HG03342 (cell line): ENCODE measurements around the gene IP6K1.
"Not testable (repeated sequence)": the region's sequence is repeated elsewhere in the genome, so short reads cannot be mapped to it uniquely, and the experiment has no call there.

Experiments
- ATAC-seq: cut with Tn5 transposase; IDR thresholded peaks from one replicate; pipeline ENCODE4 v1.9.1; 2021; ENCODE audit warnings: mild to moderate bottlenecking, moderate library complexity; ENCODE audit not compliant: unreplicated experiment

The IP6K1 gene

DNA sequence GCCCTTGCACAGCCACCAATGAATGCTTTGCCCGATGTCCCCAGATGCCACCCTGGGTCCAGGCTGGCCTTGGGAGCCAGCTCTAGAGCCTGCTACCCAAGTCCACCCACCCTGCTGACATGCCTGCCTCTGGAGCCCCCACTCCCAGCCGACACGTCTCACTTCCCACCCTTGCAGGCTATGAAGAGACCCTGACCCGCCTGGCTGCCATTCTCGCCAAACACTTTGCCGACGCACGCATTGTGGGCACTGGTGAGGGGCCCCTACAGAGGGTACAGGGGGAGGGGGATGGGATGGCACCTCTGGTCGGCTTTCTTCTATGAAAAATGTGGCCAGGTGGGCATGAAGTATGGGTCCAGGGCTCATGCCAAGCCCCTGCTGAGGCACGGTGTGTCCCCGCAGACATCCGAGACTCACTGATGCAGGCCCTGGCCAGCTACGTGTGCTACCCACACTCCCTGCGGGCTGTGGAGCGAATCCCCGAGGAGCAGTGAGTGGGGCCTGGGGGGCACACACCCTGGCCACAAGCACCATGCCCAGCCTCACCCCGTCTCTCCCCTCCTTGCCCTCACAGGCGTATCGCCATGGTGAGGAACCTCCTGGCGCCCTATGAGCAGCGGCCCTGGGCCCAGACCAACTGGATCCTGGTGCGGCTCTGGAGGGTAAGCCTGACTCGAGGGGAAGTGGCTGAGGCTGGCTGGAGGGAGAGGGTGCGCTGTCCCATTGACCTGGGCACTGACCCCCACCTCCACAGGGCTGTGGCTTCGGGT is 72.8 kb downstream of the IP6K1 start:
- no peak for ATAC-seq

DNA sequence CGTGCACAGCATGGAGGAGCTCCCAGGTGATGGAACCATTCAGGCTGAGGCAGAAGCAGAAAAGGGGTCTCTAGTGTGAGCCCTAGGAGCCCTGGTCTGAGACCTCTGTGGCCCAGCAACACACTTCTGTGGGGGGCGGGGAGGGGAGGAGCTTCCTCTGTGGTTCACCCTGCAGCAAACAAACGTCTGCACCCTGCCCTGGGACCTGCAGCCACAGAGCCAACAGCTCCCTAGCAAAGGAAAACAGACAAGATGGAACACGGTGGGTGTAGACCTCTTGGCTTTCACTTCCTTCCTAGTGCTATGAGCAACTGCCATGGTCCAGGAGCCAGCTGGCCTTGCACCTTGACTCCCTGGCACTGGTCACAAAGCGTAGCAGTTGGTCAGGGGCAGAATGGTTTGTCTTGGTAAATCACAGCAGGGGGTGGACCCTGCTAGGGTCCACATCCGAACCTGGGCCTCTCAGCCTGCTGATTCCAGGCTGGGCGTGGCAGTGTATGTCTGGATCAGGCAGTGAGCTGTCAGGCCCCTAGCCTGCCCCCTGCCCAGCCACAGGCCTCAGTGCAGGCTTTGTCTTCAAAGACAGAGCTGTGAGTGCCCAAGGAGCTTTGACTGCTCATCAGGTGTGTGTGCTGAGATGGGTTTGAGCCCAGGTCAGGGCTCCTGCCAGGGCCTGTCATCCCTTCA is 73.6 kb downstream of the IP6K1 start:
- no peak for ATAC-seq

DNA sequence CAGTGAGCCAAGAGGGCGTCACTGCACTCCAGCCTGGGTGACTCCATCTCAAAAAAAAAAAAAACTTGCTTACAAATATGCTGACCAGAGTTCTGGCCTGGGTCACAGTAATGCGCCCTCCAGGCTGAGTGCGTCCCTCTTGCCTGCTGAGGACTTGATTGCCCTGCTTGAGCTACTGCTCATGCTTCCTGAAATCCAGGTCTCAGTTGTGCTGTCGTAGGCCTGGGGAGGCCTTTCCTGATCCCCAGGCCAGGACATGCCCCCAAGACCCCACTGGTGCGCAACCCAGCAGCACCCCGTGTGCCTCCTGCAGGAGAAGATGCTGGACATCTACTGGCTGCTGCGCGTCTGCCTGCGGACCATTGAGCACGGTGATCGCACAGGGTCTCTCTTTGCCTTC is 74.2 kb downstream of the IP6K1 start:
- ATAC-seq: no peak

DNA sequence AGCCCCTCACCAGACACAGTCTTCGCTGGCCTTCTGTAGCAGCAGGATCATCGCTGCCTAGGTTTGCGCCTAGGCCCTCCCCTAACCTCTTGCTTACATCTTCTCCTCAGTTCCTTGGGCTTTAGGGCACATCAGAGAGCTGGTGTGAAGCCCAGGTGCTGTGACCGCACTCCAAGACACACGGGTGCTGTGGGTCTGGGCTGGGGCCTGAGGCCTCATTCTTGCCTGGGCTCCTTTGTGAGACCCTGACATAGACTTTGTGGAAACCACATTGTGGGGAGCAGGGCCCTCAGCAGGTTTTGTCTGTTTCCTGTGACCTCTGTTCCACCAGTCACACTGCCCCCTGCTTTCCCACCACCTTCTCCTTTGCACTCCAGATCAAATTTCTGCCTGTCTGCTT is 74.9 kb downstream of the IP6K1 start:
- no peak for ATAC-seq

DNA sequence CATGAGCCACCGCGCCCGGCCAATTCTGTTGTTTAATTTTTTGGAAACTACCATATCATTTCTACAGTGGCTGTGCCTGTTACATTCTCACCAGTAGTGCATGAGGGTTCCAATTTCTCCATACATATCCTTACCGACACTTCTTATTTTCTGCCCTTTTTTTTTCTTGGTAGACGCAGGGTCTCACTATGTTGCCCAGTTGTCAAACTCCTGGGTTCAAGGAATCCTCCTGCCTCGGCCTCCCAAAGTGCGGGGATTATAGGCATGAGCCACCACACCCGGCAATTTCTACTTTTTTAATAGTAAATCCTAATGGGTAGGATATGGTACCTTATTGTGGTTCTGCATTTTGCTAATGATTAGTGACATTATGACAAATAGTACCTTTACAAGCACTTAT is 76.5 kb downstream of the IP6K1 start:
- no peak for ATAC-seq

DNA sequence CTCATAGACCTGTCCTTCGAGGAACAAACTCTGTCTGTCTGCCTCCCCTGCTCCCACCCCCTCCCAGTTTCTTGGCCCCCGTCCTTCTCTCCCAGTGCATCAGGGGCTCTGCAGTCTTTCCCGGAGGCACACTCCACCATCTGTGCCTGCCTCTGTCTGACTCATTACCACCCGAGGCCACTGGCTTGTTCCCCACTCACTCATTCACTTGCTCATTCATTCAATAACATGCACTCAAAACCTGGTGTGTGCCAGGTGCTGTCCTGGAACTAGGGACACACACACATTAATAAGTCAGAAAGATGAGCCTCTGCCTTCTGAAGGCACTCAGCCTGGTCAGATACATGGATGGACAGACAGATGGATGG is 79.2 kb downstream of the IP6K1 start:
- ATAC-seq: no peak

DNA sequence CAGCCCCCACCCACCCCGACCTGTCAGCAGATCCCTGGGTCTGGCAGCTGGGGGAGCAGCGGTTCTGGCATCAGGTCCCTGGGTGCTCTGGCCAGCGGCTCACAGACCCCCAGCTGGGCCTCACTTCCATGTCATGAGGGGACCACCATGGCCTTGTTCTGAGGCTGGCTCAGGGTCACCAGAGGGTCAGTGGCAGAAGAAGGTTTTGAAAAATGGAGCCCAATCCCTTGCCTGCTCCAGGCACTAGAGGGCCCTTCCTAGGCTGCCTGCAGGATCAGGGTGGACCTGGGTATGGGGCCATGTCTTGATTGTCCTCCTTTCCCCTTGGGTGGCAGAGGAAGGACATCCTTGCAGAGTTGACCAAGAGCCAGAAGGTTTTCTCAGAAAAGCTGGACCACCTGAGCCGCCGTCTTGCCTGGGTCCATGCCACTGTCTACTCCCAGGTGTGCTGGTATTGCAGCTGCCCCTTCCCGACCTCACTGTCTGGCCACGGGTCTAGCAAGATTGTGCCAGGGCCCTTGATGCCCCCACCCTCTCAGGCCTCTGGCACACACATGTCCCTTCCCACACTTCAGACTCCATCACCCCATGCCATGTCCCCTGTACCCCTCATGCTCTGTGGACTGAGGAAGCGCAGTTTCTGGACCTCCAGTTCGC is 79.8 kb downstream of the IP6K1 start:
- ATAC-seq: no peak

DNA sequence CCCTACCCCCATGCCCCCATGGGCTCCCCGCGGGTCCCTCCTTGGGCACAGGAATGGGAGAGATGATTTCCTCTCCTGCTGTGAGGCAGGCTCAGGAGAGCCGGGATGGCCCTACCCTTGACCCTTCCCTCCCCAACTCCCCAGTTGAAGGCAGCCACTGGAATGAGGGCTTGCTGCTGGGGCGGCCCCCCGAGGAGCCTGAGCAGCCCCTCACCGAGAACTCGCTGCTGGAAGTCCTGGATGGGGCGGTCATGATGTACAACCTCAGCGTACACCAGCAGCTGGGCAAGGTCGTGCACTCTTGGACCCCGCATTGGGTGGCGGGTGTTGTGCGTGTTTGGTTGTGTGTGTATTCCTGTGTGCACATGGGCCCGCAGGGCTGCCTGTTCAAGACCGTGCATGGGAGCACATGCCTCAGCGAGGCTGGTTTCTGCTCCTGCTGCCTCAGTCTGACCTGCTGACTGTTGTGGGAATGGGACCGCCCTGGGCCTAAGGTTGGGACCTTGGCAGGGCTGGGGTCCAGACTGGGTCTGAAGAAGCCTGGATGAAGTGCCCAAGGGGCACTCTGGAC is 80.9 kb downstream of the IP6K1 start:
- no peak for ATAC-seq

DNA sequence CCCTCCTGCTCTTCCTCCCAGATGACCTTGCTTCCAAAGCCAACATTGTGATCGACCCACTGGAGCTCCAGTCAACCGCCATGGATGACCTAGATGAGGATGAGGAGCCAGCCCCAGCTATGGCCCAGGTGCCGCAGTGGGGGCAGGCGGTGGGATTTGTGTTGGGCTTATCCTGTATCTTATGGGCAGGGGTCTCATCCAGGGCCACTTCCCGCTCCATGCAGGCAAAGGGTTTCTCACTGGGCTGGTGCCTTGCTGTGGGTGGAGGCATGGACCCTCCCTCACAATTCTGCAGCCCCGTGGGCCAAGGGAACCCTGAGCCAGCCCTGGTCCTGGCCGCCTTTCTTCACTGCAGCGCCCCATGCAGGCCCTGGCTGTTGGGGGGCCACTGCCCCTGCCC is 81.7 kb downstream of the IP6K1 start:
- ATAC-seq: no peak

DNA sequence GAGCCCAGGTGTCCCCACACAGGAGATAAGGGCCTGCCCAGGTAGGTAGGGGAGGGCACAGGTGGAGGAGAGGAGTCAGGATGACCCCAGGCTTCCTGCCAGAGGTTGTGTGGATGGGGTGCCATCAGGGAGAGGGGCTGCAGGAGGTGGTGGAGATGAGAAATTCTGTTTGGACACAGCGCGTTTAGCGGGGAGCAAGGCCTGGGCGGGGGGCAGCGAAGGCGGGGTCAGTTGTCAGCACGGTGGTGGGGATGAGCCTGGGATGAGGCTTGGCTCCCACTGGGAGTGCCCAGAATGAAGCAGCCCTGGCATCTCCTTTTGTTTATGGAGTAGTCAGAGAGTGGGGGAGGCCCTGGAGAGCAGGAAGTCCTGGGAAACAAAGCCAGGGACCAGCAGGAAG is 82.4 kb downstream of the IP6K1 start:
- ATAC-seq: no peak

DNA sequence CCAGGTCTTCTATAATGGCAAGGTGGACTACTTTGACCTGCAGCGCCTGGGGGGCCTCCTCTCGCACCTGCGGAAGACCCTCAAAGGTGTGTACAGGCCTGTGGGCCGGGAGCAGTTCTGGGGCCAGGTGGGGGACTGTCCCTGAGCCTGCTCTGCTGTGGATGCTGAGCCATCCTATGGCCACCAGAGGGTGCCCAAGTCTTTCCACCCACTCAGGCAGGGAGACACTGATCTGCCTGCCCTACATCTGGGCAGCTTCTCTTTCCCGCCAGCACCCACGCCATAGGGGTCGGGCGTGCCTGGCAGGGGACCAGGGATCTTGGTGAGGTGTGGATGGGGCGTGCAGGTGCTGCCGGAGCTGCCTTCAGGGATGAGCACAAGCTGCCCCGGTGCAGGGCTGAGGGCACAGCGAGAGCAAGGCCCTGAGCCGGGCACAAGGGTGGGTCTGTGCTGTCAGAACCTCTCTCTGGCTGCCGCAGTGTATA is 82.9 kb downstream of the IP6K1 start:
- ATAC-seq: peak; percentile 82

DNA sequence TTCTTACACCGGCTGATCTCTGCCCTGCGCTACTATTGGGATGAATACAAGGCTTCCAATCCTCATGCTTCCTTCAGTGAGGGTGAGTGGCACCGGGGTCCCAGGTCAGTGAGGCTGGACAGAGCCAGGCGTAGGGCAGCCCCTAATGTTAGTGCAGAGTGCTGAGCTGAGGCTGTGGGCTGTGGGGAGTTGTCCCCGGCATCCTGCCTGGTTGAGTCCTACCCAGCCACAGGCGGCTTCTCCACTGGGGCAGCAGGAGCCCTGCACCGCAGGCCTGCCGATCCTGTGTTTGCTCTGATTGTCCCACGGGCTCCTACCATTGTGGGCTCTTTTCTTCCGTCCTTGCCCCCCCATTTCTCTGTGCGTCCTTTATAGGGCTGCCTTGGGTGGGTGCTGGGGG is 83.7 kb downstream of the IP6K1 start:
- ATAC-seq: no peak

DNA sequence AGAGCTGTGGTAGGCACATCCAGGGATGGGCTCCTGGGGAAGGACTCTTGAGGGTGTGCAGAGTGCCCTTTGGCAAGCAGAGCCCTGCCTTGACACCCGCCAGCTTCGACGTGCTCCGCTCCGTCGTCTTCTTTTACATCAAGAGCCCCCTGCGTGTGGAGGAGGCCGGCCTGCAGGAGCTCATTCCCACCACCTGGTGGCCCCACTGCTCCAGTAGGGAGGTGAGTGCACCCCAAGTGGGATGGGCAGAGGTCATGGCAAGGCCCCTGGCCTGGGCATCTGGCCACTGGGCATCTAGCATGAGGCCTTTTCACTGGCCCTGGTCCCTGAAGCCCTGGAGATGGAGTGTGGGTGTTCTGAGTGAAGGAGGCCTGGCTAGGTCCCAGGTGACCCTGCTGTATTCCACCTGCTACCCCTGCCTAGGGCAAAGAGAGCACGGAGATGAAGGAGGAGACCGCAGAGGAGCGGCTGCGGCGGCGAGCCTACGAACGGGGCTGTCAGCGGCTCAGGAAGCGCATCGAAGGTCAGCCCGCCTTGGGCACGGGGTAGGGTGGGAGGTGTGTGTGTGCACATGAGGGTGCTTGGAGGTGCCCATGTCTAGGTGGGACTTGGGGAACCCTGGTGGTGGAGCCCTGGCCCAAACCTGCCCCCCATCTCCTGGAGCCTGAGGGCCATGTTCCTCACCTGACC is 84.8 kb downstream of the IP6K1 start:
- ATAC-seq: no peak

DNA sequence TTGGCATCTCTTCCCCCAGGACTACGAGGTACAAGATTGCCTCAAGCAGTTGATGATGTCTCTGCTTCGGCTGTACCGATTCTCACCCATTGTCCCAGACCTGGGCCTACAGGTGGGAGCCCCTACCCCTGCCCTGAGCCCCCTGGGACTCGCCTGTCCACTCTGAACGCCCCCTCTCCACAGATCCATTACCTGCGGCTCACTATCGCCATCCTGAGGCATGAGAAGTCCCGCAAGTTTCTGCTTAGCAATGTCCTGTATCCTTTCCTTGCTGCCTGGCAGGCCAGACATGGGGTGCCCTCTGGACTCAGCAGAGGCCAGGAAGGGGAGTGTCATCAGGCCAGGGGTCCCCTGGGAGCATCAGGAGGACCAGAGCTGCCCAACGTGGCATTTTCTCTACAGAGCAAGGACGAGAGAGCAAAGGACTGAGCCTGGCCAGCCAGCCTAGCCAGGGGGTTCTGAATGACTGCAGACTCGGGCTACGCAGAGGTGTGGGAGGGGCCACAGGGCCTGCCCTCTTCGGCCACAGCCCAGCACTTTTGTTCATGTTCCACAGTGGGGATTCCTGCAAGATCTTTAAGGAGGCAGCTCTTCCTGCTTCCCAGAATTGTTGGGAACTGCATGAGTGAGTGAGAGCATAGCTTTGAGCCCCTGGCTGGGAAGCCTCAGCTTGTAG is 85.8 kb downstream of the IP6K1 start:
- no peak for ATAC-seq

DNA sequence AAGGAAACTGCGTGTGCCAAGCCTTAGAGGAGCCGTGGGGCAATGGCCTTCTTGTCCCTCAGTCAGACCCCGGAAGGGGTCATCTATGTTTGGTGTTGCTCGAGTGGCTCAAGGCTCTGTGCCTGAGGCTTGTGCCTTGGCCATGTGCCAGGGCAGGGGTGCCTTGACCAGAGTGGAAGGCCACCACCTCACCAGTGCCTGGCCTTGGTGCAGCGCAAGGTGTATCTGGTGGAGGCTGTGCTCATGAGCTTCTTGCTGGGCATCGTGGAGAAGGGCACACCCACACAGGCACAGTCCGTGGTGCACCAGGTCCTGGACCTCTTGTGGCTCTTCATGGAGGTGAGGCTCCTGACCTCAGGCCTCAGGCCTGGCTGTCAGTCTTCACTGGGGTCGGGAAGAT is 86.3 kb downstream of the IP6K1 start:
- no peak for ATAC-seq

DNA sequence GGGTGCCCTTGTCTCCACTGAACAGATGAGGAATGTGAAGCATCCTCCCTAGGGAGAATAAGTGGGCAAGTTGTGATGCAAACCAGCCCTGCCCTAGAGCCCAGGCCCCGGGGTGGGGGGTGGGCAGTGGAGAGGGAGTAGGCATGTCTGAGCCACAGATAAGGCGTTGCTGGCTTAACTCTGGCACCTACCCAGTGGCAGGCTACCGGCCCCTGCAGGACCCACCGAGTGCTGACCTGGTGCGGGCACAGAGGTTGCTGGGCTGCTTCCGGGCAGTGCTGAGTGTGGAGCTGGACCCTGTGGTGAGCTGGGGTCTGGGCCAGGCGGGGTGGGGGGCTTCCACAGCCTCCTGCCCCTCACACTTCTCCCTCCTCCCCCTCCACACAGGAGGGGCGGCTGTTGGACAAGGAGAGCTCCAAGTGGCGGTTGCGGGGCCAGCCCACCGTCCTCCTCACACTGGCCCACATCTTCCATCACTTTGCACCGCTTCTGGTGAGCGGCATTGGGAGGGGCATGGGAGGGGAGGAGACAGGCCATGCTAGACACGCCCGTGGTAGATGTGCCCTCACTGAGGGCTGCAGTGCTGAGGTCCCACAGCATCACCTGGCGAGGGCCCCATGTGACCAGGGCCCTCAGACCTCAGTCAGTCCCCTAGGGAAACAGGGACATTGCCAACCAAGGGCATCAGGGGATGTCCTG is 86.9 kb downstream of the IP6K1 start:
- ATAC-seq: no peak

DNA sequence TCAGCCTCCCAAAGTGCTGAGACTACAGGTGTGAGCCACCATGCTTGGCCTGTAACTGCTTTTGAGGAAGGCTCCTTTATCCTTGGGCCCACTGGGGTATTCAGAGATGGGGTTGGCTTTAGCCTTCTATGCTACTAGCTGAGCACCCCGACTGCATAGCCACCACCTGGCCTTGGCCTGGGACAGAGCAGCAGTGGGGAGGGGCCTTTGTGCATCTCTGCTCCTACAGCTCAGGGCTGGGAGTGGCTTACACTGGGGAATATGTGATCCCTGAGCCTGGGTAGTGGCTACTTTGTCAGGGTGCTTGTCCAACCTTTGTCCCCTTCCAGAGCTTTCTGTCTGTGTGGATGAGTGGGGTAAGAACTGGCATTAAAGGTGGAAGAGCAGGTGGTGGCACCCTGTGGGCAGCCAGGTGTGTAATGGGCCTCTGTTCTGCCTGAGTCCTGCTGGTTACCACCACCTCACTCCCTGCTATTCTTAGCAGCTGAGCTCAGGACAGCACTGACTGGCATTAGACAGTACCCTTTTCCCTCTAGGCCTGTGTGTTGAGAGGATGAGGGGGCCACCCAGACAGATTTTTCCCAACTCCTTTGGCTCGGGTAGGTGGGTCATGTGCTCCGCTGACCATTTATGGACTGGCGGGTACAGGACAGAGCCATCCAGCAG is 90.9 kb downstream of the IP6K1 start:
- ATAC-seq: not testable (repeated sequence)

DNA sequence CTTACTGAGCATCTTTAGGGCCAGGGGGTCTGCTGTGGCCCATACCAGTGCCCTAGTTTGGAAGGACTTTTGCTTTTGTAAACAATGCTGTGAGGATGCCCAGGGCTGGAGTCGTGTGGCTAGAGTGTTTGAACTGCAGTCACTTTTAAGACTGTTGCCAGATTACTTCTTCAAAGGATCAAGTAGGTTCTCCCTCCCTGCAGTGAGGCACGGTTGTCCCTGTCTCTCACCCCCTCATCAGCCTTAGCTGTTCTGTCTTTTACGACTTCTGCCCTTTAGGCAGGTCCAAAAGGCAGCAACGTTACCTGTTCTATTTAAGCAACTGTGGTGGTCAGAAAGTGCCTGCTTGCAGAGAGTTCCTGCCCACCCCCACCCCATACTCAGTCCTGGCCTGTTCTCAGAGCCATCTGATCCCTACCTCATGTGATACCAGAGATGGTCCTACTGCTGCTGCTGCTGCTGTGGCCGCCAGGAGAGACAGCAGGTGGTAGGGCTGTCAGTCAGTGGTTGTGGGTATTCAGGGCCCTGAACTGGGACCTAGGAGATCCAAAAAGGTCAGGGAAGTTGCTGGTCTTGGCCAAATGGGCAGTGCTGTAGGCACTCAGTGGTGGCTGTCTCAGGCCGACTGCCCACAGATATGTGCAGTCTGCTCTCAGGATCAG is 91.8 kb downstream of the IP6K1 start:
- ATAC-seq: not testable (repeated sequence)

DNA sequence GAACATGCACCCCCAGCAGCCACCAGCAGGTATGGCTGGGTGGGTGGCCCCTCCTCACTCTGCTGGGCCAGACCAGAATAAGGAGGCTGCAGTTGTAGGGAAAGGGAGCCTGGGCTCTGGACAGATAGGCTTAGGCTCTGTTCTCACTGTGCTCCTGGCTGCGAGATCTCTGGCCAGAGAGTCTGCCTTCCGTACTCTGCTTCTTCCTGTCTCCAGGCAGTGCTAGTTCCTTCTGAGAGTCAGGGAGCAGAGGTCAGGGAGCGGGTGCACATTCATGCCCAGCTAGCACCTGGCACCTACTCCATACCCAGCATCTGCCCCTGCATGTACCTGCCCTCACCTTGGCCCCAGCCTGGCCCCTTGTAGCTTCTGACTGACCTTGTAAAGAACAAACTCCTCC is 94.9 kb downstream of the IP6K1 start:
- not testable (repeated sequence) for ATAC-seq
